Posterior cingulate gyrus (tissue), 11 donors: ENCODE results near the gene HSF5.
A peak's percentile ranks its signal among the peaks of the same experiment; 100 is the strongest.

Experiments
- DNase-seq, 10 donors: peaks; one replicate each; pipeline versions ENCODE4 v3.0.0 to v3.0.0-alpha.2; 2020 to 2021; ENCODE audit warnings: mixed read lengths in 3 of 10
- intact Hi-C: fragments of 100-400 bp; cut with DNase I; formaldehyde crosslinking; loops from one replicate; pipeline ENCODE4 v1.15.1; 2023

HSF5 gene

DNA sequence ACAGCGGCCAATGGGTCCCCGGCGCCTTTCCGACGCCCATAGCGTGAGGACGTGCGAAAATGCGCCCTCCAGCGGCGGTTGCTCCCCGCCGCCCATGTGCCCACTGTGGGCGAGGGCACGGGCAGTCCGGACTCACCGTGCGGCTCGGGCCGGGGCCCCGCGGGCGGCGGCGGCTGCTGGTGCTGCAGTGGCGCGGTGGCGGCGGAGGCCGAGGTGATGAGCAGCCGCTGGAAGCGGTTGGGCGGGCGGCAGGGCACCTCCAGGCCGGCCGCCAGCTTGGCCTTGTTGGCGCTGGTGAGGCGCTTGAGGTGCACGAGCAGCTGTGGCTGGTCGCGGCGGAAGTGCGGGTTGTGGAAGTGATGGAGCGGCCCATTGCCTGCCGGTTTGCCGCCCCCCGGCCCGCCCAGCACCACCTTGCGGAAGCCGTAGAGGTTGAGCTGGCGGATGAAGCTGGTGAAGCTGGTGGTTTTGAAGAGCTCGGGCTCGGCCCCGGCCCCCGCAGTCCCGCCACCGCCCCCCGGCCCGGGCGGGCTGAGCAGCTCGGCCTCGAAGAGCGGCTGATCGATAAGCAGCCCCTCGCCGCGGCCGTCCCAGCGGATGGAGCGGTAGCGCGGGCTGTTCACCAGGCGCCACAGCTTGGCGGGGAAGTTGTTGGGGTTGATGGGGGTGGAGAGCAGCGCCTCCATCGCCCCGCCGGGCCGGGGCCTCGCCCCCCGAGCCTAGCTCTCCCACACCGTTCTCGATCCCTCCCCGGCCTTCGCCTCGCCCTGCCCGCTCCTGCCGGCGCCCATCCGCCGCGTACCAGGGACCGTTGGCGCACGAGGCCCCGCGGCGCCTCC is at the start of gene HSF5:
Gene HSF5 (minus strand): TSS at position 820 of the 839 bp plus-strand sequence. CDS start 134 bp downstream, at position 686.
- peak in 1 of 10 donors; percentile 78 for DNase-seq
- intact Hi-C loops = no loop called here

DNA sequence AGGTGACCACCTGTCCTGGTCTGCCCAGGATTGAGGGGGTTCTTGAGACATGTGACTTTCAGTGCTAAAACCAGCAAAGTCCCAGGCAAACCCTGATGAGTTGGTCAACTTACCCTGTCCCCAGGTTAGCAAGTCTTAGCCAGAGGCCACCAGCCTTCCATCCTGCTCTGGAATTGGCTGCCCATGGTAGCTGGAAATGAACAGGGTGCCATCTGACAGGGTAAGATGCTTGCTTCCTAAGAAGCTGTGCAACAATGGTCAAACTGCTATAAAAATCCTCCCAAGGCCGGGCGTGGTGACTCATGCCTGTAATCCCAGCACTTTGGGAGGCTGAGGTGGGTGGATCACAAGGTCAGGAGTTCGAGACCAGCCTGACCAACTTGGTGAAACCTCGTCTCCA is 49.1 kb upstream of the HSF5 start:
- intact Hi-C loops = no loop called here
- DNase-seq = peak in 1 of 10 donors; percentile 24

DNA sequence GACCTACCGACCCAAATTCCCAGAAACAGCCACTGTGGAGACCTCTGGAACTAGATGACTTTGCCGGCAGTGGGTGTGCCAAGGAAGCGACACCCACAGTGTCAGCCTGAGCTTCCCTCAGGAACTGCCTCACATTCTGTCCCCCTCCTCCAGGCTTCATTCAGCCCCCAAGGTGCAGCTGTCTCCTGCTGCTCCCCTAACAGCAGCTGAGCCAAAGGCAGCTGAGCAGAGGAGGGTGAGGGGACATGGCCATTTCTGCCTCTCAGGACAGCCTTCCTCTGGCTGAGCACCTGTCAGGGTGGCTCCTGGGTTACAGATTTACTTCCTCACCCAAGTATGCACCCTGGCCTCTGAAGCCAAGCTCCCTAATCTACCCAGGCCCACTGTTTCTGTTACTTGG is 48.3 kb upstream of the HSF5 start:
- DNase-seq = peak in 1 of 10 donors; percentile 47
- intact Hi-C loops = no loop called here

DNA sequence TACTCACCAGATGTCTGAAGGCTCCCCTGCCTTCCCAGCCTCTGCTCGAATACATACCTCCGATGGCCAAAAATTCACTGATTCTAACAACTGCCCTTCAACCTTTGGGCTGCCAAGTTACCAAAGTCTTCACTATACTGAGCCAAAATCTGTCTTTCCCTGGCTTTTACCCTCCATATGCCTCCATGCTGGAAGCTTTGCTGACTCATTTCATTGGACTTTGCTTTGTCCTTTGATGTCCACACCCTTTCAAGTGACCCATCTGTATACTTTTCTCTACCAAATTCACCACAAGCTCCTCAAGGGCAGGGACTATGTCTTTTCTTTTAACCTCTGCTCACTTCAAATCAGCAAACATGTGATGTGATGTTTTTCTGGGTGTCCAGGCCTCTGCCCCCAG is 47.2 kb upstream of the HSF5 start:
- intact Hi-C loops = no loop called here
- no peak for DNase-seq

DNA sequence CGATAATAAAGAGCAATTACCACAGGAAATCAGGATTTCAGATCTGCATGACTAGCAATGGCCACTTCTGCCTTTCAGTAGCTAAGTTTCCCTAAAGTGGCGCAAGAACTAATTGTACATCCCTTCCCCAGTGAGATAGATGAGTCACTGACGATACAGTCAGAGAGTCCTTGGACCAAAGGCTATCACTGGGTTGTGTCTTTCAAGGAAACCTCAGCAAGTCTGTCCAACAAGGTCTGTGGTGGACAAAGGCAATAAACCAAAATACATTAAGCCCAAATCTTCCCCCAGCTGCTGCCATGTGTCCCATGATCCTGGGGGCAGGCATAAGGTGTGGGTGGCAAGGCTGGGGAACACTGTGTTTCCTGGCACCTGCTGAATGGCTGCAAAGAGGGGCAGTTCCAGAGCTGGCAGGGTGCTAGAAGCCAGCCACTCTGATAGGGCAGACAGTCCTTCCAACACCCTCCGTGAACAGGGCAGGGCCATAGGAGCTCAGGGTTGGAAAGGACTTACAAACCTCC is 46.8 kb upstream of the HSF5 start:
- intact Hi-C loops = no loop called here
- peak in 1 of 10 donors; percentile 38 for DNase-seq

DNA sequence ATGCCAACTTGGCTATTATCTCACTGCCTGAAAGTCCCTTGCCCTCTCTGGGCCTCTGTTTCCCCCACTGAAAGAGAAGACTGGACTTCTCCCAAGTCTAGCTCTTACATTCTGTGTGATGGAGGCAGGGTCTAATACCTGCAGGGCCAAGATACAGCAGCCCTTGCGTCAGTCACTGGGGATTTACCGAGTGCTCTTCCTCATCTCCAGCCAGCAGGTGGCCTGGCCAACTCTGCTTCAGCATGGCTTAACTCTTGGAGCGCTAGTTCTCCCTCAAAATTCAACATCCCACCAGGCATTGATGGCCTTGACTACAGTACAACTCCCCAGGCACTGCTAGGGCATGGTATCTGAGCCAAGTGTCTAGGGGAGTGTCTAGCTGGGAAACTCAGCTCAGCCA is 46.1 kb upstream of the HSF5 start:
- intact Hi-C loops = no loop called here
- no peak for DNase-seq

- intact Hi-C loops = no loop called here
- DNase-seq = peak in 1 of 10 donors; percentile 85
Observed at GRCh38 chr17:58533616-58534188, 45.5 kb upstream of the HSF5 start.

DNA sequence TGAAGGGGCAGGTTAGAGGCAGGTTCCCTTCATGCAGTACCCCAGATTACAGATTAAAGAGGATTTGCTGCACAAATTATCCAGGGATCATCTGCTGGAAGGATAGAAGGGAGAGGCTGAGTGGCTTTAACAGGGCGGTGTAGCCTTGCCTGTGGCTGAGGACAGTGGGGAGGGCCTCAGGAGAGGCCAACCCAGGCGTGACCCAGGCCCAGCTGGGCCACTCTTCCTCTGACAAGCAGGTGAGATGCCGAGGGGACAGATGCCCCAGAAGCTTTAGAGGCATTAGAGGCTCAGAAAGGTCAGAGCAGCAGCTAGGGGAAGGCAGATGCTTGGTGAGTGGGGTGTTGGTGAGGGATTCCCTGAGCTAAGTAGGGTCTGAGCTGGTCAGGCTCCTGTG is 44.3 kb upstream of the HSF5 start:
- DNase-seq = peak in 1 of 10 donors; percentile 75
- intact Hi-C loops = no loop called here

DNA sequence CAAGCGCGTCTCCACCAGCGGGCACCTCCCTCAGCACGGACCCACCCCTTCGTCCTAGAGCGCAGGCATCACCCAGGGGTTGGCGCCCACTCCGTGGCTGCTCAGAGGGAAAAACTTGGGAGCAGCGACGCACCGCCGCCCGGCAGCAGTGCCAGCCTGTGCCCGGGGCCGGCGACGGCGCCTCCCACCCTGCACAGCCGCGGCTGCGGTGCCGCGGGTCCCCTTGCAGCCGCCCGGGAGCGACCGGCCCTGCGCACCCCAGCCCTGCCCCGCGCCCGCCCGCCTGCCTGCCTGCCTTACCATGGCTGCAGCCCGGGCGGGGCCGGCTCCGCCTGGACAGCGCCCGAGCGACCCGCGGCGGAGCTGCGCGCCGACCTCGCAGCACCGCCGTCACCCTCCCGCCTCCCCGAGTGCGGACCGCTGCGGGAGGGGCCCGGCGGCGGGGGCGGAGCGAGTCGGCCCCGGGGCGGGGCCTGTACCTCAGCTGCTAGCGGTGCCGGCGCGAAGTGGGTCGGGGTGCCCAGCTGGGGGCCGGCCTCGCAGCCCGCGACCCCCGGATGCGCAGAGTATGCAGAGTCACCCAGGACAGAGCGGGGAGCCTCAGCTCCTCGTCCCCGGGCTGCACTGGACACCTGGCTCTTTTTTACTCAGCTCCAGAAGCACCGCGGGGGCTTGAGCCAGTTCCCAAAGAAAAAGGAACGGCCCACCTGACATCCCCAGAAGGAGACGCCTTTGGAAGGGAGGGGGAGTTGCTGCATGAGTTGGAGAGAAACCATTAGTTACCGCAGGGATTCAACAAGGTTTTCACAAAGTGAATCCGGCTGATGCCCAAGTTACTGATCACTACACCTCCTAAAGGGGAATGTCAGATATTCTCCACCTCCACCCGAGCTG is 43.7 kb upstream of the HSF5 start:
- intact Hi-C loops = no loop called here
- DNase-seq = peak; percentile 72 to 98 (median 78)

DNA sequence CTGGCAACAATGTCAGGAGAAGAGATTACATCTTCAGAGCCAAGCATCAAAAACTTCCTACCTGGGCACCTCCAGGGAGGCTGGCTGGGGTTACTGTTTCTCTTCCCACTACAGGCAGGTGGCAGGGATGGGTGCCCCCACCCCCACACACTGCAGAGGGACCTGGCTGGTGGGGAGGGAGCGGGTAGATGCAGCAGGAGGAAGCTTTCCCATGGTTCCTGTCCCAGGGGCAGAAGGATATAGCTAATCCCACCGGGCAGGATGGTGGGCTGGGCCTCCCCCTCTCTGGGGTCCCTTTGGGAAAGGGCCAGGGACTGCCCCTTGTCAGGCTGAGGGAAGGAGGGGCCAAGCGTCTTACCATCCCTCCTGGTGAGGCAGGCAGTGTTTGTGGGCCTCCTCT is 42.9 kb upstream of the HSF5 start:
- peak in 2 of 10 donors; percentile 49 to 87 for DNase-seq
- intact Hi-C loops = no loop called here

GRCh38 chr17:58530655-58531054 is 42.4 kb upstream of the HSF5 start:
- DNase-seq = peak in 1 of 10 donors; percentile 86
- intact Hi-C loops = no loop called here

DNA sequence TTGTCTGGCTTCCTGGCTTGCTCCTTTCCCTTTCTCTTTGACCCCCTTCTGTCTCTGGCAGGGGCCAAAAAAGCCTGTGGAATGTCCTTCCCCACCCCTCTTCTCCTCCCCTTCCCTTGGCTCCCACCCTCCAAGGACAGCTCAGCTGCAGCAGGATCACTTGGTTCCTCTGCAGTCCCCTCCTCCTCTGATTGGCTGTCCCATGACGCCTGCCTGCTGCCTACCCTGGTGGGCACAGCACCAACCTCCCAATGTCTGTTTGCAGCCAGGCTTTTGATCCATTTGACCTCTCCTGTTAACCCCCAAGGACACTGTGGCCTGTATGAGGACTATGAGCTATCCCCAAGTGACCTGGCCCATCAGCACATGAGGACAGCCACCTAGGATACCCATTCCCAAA is 41.1 kb upstream of the HSF5 start:
- DNase-seq = peak; percentile 48 to 96 (median 73)

DNA sequence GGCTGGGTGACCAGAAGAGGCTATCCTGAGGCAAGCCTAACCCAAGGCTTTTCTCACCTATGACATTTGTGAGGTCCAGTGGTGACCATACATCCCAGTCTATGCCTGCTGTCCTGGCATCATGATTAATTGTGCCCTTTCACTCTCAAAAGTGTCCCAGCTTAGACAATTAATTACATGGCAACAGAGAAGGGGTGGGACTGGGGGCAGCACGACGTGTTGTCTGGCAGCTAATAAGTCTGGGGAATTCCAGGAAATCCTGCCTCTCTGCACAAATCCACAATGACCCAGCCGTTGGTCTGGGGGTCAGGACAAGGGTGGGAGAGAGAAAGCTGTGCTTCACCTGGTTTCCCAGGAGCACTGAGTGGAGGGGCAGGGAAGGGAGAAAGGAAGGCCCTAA is 40.2 kb upstream of the HSF5 start:
- no peak for DNase-seq
- intact Hi-C loops = loop anchor here (5.0 kb wide), 1 partner anchor 49 kb away; no protein-coding TSS in a partner anchor

More for the DNA sequence above, 41.1 kb upstream of the HSF5 start:
- intact Hi-C loops = loop anchor here (5.0 kb wide), 1 partner anchor 48 kb away; no protein-coding TSS in a partner anchor

DNA sequence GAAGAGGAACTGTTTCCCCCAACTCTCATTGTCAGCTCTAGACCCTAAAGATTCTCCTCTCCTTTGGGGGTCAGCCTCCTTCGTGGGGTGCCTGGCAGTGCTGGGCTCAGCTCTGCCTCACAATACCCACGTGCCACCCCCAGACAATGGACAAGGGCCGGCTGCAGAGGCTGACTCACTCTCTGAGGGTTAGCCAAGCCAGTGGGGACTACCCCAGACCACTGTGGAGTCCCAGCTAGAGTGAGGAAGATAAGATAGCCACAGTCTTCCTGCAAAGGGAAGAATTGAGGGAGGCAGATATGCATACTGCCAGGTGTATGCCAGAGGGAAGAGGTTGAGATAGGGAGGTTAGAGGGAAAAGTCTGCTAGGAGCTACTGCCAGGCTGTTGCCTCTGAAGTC is 39.7 kb upstream of the HSF5 start:
- DNase-seq = peak; percentile 69 to 98 (median 88)
- intact Hi-C loops = loop anchor here (5.0 kb wide), 1 partner anchor 49 kb away; no protein-coding TSS in a partner anchor

- DNase-seq = peak in 2 of 10 donors; percentile 53 to 79
- intact Hi-C loops = loop anchor here (5.0 kb wide), 1 partner anchor 50 kb away; no protein-coding TSS in a partner anchor
Observed at GRCh38 chr17:58527306-58527705, 39.1 kb upstream of the HSF5 start.

- peak in 1 of 10 donors; percentile 83 for DNase-seq
- intact Hi-C loops = loop anchor here (5.0 kb wide), 1 partner anchor 52 kb away; no protein-coding TSS in a partner anchor
Observed at GRCh38 chr17:58525239-58525638, 37.0 kb upstream of the HSF5 start.

GRCh38 chr17:58521680-58522079 is 33.5 kb upstream of the HSF5 start:
- peak in 1 of 10 donors; percentile 82 for DNase-seq
- intact Hi-C loops = no loop called here

DNA sequence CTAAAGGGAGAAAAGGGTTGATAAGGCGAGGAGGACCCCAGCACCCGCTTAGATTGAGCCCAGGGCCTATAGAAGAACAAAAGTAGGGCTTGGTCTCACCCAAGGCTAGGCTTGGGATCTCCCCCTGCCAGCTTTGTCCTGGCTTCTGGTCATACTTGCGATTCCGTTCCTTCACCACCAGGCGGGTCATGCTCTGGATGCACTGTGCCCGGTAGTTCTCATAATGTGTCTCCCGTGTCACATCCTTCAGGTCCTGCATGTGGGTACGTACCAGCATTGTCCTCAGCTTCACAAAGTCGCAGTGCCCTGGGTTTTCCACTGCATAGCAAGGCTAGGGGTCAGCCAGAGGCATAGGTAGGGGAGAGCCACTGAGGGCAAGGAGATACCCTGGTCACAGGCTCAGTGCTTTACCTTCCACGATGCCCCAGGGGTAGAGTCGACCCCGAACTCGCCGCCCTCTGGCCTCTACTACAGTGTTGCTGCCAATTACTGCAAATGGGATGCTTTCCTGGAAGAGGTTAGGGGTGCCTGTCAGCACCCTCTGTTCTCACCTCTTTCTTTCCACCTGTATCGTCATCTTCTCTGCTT is 32.7 kb upstream of the HSF5 start:
- peak in 1 of 10 donors; percentile 80 for DNase-seq
- intact Hi-C loops = no loop called here

DNA sequence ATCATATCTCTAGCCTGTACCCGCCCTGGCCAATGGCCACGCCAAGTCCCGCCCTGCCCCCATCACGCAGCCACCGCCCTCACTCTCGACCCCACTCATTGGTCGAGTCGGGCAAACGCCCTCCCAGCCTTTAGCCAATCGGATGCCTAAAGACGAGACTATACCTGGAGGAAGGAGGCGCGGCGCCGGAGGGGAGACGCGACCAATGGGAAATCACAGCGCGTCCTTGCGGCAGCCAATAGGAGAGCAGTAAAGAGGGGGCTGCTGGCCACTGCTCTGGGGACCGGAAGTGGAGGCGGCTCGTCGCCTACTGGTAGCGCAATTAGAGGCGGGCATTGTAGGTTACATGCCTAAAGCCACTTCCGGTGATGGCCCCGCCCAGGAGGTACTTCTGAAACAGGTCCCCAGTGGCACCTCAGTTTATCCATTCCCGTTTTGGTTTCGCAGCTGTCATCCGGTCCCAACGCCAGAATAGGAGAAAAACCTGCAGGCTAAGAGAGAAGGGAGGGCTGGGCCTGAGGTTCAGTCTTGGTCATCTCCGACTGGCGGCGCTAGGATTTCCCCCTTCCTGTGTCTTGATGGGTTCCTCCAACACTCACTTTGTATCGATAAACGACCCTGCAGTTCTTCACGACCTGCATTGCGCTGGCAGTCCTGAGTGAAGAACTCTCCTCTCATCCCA is 29.9 kb upstream of the HSF5 start:
- intact Hi-C loops = loop anchor here (1.0 to 10.0 kb wide), 5 partner anchors 113 to 589 kb away; partner anchors contain the start of genes RAD51C, SUPT4H1, TEX14 and TRIM37

More for the DNA sequence above, 29.9 kb upstream of the HSF5 start:
- DNase-seq = peak; percentile 99 to 100 (median 100)
